Measurements from ENCODE around the gene PUSL1. TPM values are rescaled to one million over a fixed set of nuclear protein-coding genes. Genes with fewer than 3 reads are reported as not detected.

Gene PUSL1
- total and polyA plus RNA-seq, 2 experiments from 2014 or later, result 30.9 to 36.2 TPM

- Histone ChIP-seq H3K79me2 (ENCODE audit: insufficient read depth) (no peaks in the 10 kb centered on the region), H3K27ac (no peak overlapping the region), H3K9me3 (ENCODE audit: low read depth) (no peaks in the 10 kb centered on the region), H2AFZ (no peak overlapping the region), H3K4me3 (no peak overlapping the region), H3K4me2 (ENCODE audit: unreplicated experiment) (no peak overlapping the region), H3K27me3 (replicated peaks; ENCODE audit: insufficient read depth) (no peaks in the 10 kb centered on the region), H3F3A (ENCODE audit: insufficient read depth) (no peaks in the 10 kb centered on the region), H3K9me2 (ENCODE audit: insufficient read depth) (no peaks in the 10 kb centered on the region), H4K20me1 (ENCODE audit: insufficient read depth) (no peaks in the 10 kb centered on the region), H3K36me3 (ENCODE audit: low read depth) (no peaks in the 10 kb centered on the region), H3K4me1 (ENCODE audit: insufficient read depth) (no peaks in the 10 kb centered on the region), H3K9ac (no peak overlapping the region)
- 79 to 87% methylated on average over 7 to 9 of the region's 9 CpGs for WGBS, 2 experiments (ENCODE audit: low coverage in 1 of 2, low lambda C conversion rate in 2 of 2, missing lambda C conversion rate in 2 of 2)
- in situ Hi-C loops (cut with MboI), result no loop called here
- TF ChIP-seq EZH2 (IDR thresholded peaks at IDR 0.05; ENCODE audit: insufficient read depth, poor library complexity, severe bottlenecking), result no peak
- no peak for TF ChIP-seq EZH2phosphoT487 (IDR thresholded peaks at IDR 0.05; ENCODE audit: insufficient read depth, low read depth)
- no peak for DNase-seq
Observed at GRCh38 chr1:1292442-1292779, 16.0 kb upstream of the PUSL1 start.

- Histone ChIP-seq H3K9ac (no peak overlapping the region), H3K36me3 (ENCODE audit: low read depth) (no peaks in the 10 kb centered on the region), H3K27ac (no peak overlapping the region), H3K27me3 (replicated peaks; ENCODE audit: insufficient read depth) (no peaks in the 10 kb centered on the region), H3K4me3 (no peak overlapping the region), H4K20me1 (ENCODE audit: insufficient read depth) (no peaks in the 10 kb centered on the region), H3K4me1 (ENCODE audit: insufficient read depth) (no peaks in the 10 kb centered on the region), H2AFZ (no peak overlapping the region), H3F3A (ENCODE audit: insufficient read depth) (no peaks in the 10 kb centered on the region), H3K9me2 (ENCODE audit: insufficient read depth) (no peaks in the 10 kb centered on the region), H3K79me2 (ENCODE audit: insufficient read depth) (no peaks in the 10 kb centered on the region), H3K4me2 (ENCODE audit: unreplicated experiment) (no peak overlapping the region), H3K9me3 (ENCODE audit: low read depth) (no peaks in the 10 kb centered on the region)
- in situ Hi-C loops (cut with MboI), result no loop called here
- no peak for DNase-seq
- WGBS, 2 experiments (ENCODE audit: low coverage in 1 of 2, low lambda C conversion rate in 2 of 2, missing lambda C conversion rate in 2 of 2), result 87 to 88% methylated on average over 17 to 18 of the region's 18 CpGs
- TF ChIP-seq EZH2 (IDR thresholded peaks at IDR 0.05; ENCODE audit: insufficient read depth, poor library complexity, severe bottlenecking) (no peak), EZH2phosphoT487 (IDR thresholded peaks at IDR 0.05; ENCODE audit: insufficient read depth, low read depth) (no peak)
Observed at GRCh38 chr1:1292851-1293250, 15.5 kb upstream of the PUSL1 start.

GRCh38 chr1:1293263-1294249, 14.8 kb upstream of the PUSL1 start:
- Histone ChIP-seq H3K27me3 (replicated peaks; ENCODE audit: insufficient read depth) (no peaks in the 10 kb centered on the region), H3K9ac (no peak overlapping the region), H3K27ac (no peak overlapping the region), H3F3A (ENCODE audit: insufficient read depth) (no peaks in the 10 kb centered on the region), H2AFZ (no peak overlapping the region), H3K4me3 (no peak overlapping the region), H3K4me1 (ENCODE audit: insufficient read depth) (no peaks in the 10 kb centered on the region), H3K9me3 (ENCODE audit: low read depth) (no peaks in the 10 kb centered on the region), H3K4me2 (ENCODE audit: unreplicated experiment) (no peak overlapping the region), H3K9me2 (ENCODE audit: insufficient read depth) (no peaks in the 10 kb centered on the region), H3K36me3 (ENCODE audit: low read depth) (no peaks in the 10 kb centered on the region), H3K79me2 (ENCODE audit: insufficient read depth) (no peaks in the 10 kb centered on the region), H4K20me1 (ENCODE audit: insufficient read depth) (no peaks in the 10 kb centered on the region)
- in situ Hi-C loops (cut with MboI), result no loop called here
- WGBS, 2 experiments (ENCODE audit: low coverage in 1 of 2, low lambda C conversion rate in 2 of 2, missing lambda C conversion rate in 2 of 2), result 81 to 84% methylated on average over 39 to 92 of the region's 94 CpGs
- no peak for DNase-seq
- TF ChIP-seq EZH2phosphoT487 (IDR thresholded peaks at IDR 0.05; ENCODE audit: insufficient read depth, low read depth), result no peak
- no peak for TF ChIP-seq EZH2 (IDR thresholded peaks at IDR 0.05; ENCODE audit: insufficient read depth, poor library complexity, severe bottlenecking)

- Histone ChIP-seq H4K20me1 (ENCODE audit: insufficient read depth) (no peaks in the 10 kb centered on the region), H3K4me2 (ENCODE audit: unreplicated experiment) (no peak overlapping the region), H3K9me2 (ENCODE audit: insufficient read depth) (no peaks in the 10 kb centered on the region), H2AFZ (no peak overlapping the region), H3F3A (ENCODE audit: insufficient read depth) (no peaks in the 10 kb centered on the region), H3K4me1 (ENCODE audit: insufficient read depth) (no peaks in the 10 kb centered on the region), H3K27me3 (replicated peaks; ENCODE audit: insufficient read depth) (no peaks in the 10 kb centered on the region), H3K4me3 (no peak overlapping the region), H3K9ac (no peak overlapping the region), H3K27ac (no peak overlapping the region), H3K9me3 (ENCODE audit: low read depth) (no peaks in the 10 kb centered on the region), H3K79me2 (ENCODE audit: insufficient read depth) (no peaks in the 10 kb centered on the region), H3K36me3 (ENCODE audit: low read depth) (no peaks in the 10 kb centered on the region)
- in situ Hi-C loops (cut with MboI), result no loop called here
- WGBS, 2 experiments (ENCODE audit: low coverage in 1 of 2, low lambda C conversion rate in 2 of 2, missing lambda C conversion rate in 2 of 2), result 91 to 95% methylated on average over 37 to 57 of the region's 58 CpGs
- DNase-seq, result no peak
- TF ChIP-seq EZH2phosphoT487 (IDR thresholded peaks at IDR 0.05; ENCODE audit: insufficient read depth, low read depth), result no peak
- no peak for TF ChIP-seq EZH2 (IDR thresholded peaks at IDR 0.05; ENCODE audit: insufficient read depth, poor library complexity, severe bottlenecking)
Observed at GRCh38 chr1:1294250-1294890, 14.0 kb upstream of the PUSL1 start.
